IMR-90 (cell line): ENCODE results near the gene JMJD8. TPM values are rescaled to one million over a fixed set of nuclear protein-coding genes. Genes with fewer than 3 reads are reported as not detected.

Experiments used
- CHD1 ChIP-seq: IDR thresholded peaks from 2 replicates; pipeline ENCODE4 v1.6.1; 2012; ENCODE audit warnings: low read depth, low read length, improper control_type of control experiment
- MAFK ChIP-seq: IDR thresholded peaks from 2 replicates; pipeline ENCODE4 v1.6.1; 2012; ENCODE audit warnings: low read depth, low read length, improper control_type of control experiment
- MXI1 ChIP-seq: IDR thresholded peaks from 2 replicates; pipeline ENCODE4 v1.6.1; 2012; ENCODE audit warnings: low read depth, mild to moderate bottlenecking, low read length, moderate library complexity, borderline replicate concordance
- NFE2L2 ChIP-seq: fragments of 150-350 bp; IDR thresholded peaks from 2 replicates; pipeline ENCODE4 v1.6.1; 2016; ENCODE audit warnings: low read depth, mild to moderate bottlenecking, low read length
- USF2 ChIP-seq: fragments of 150-350 bp; IDR thresholded peaks from 2 replicates; pipeline ENCODE4 v1.6.1; 2017; ENCODE audit warnings: mild to moderate bottlenecking, antibody characterized with exemption, low read length, low read depth
- polyA plus RNA-seq, 3 experiments: library from polyadenylated mRNA; depleted of rRNA; stranded (reverse); fragments of >200 nt; gene quantifications; 2 replicates each; pipeline ENCODE4 v1.2.3, GENCODE V29; 2012; ENCODE audit warnings: low replicate concordance in 1 of 3
- total RNA-seq: library from RNA; depleted of rRNA; stranded (reverse); fragments of >200 nt; gene quantifications from 2 replicates; pipeline ENCODE4 v1.2.3, GENCODE V29; 2012

JMJD8 gene
- total and polyA plus RNA-seq, 2 of the 4 experiments (the other 2 are of a cell fraction) = 17.7 to 62.5 TPM

GRCh38 chr16:669666-670065 lies 14.5 kb downstream of the JMJD8 start (continued):
- TF ChIP-seq USF2 = no peak
- no peak for TF ChIP-seq MXI1
- no peak for TF ChIP-seq CHD1
- no peak for TF ChIP-seq NFE2L2
- no peak for TF ChIP-seq MAFK
